Gastroesophageal sphincter (tissue), 4 donors: ENCODE data around the gene FN1. TPM values are rescaled to one million over a fixed set of nuclear protein-coding genes. Genes with fewer than 3 reads are reported as not detected.

ENCODE experiments used
- ATAC-seq: fragments of 150-250 bp; one replicate; pipeline ENCODE4 v1.9.1; 2016; ENCODE audit warnings: mild to moderate bottlenecking, moderate library complexity
- H3K27ac ChIP-seq, 4 donors: fragments of 200-600 bp; sonication (generic) in 3 of 4; 1 replicate in 3 of 4; 2 replicates in 1 of 4; pipeline ENCODE4 v1.5.1; 2016 to 2019
- H3K27me3 ChIP-seq: fragments of 200-600 bp; sonication (generic); one replicate; pipeline ENCODE4 v1.5.1; 2019
- H3K36me3 ChIP-seq, 2 donors: fragments of 200-600 bp; sonication (generic); one replicate each; pipeline ENCODE4 v1.5.1; 2019; ENCODE audit warnings: control low read depth in 1 of 2
- H3K4me1 ChIP-seq, 3 donors: fragments of 200-600 bp; sonication (generic); 1 replicate in 2 of 3; 2 replicates in 1 of 3; pipeline ENCODE4 v1.5.1; 2016 to 2019; ENCODE audit warnings: control low read depth in 2 of 3
- H3K4me3 ChIP-seq, 2 donors: fragments of 200-600 bp; sonication (generic); one replicate each; pipeline ENCODE4 v1.5.1; 2019; ENCODE audit warnings: mild to moderate bottlenecking in 1 of 2, moderate library complexity in 1 of 2
- H3K9me3 ChIP-seq, 3 donors: fragments of 200-600 bp; sonication (generic); one replicate each; pipeline ENCODE4 v1.5.1; 2017 to 2019; ENCODE audit warnings: control low read depth in 2 of 3
- EP300 ChIP-seq: sonication (generic); formaldehyde crosslinking; IDR thresholded peaks from one replicate; pipeline ENCODE4 v1.6.1; 2017; ENCODE audit warnings: antibody characterized with exemption, mild to moderate bottlenecking
- POLR2A ChIP-seq, 2 donors: fragments of 450-650 bp; IDR thresholded peaks; one replicate each; pipeline ENCODE4 v1.6.1; 2017; ENCODE audit warnings: antibody characterized with exemption in 2 of 2, mild to moderate bottlenecking in 2 of 2, moderate library complexity in 1 of 2
- POLR2AphosphoS5 ChIP-seq: sonication (generic); formaldehyde crosslinking; IDR thresholded peaks from one replicate; pipeline ENCODE4 v1.6.1; 2017; ENCODE audit warnings: antibody characterized with exemption
- WGBS, 2 donors: methylation state at CpG; one replicate each; pipeline ENCODE4 v1.1.5; 2018; ENCODE audit warnings: low coverage in 1 of 2; 5-methylcytosine and 5-hydroxymethylcytosine counted together
- total RNA-seq, 4 donors: library from RNA; depleted of rRNA; stranded (reverse); fragments of >200 nt; gene quantifications; one replicate each; pipeline ENCODE4 v1.1.0, GENCODE V29; 2016
- TF ChIP-seq, protein P1 (sequence below), 4 experiments: fragments of 200-600 bp in 2 of 4; fragments of 450-650 bp in 2 of 4; sonication (generic) in 1 of 4; IDR thresholded peaks; one replicate each; pipeline ENCODE4 v1.5.1; 2017 to 2019; ENCODE audit warnings: antibody characterized with exemption in 4 of 4, mild to moderate bottlenecking in 2 of 4, moderate library complexity in 2 of 4

FN1 gene
- total RNA-seq, 4 donors from 2014 or later, result 1,699 to 4,986 (median 1,920) TPM

DNA sequence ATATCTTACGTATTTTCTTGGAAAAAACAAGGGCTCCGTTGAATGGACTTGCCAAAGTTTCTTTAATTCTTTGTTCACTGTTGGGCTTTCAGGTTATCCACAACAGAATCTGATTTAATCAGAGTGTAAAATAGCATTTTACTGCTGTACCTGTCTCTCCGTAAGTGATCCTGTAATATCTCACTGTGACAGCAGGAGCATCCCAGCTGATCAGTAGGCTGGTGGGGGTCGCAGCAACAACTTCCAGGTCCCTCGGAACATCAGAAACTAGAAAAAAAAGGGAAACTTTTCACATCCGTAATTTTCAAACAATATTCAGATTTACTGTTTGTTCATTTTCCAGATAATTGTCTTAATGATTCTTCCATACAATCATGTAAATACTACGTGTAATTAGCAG lies 51.2 kb downstream of the FN1 start:
- H3K36me3 ChIP-seq, result peaks cover 12 to 100% of the 10 kb centered on the region in 2 donors
- WGBS, 2 donors, result 61 to 71% methylated on average over 6 to 7 of the region's 7 CpGs

DNA sequence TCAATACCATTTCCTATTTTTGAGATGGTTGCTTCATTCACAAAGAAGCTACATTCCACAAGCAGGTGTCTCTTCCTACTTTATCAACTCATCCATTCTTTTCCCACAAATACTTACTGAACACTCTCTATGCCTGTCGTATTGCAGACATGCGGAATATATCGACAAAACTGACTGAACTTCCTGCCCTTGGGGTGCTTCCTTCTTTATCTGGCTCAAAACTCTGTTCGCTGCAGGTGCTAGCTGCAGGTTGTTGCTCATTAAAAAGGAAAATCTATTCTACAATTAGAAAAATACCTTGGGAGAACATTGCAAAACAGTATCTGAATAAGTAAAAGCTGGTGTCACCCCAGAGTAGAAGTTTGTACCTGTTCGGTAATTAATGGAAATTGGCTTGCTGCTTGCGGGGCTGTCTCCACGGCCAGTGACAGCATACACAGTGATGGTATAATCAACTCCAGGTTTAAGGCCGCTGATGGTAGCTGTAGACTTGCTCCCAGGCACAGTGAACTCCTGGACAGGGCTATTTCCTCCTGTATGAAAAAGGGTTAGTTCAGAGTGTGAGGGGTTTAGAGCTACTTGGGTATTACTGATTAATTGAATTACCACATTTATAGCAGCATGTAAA lies 52.1 kb downstream of the FN1 start:
- TF ChIP-seq EP300, result no peak
- TF ChIP-seq POLR2A (IDR thresholded peaks at IDR 0.05), result no peak
- TF ChIP-seq POLR2AphosphoS5, result no peak
- TF ChIP-seq, protein P1, sequence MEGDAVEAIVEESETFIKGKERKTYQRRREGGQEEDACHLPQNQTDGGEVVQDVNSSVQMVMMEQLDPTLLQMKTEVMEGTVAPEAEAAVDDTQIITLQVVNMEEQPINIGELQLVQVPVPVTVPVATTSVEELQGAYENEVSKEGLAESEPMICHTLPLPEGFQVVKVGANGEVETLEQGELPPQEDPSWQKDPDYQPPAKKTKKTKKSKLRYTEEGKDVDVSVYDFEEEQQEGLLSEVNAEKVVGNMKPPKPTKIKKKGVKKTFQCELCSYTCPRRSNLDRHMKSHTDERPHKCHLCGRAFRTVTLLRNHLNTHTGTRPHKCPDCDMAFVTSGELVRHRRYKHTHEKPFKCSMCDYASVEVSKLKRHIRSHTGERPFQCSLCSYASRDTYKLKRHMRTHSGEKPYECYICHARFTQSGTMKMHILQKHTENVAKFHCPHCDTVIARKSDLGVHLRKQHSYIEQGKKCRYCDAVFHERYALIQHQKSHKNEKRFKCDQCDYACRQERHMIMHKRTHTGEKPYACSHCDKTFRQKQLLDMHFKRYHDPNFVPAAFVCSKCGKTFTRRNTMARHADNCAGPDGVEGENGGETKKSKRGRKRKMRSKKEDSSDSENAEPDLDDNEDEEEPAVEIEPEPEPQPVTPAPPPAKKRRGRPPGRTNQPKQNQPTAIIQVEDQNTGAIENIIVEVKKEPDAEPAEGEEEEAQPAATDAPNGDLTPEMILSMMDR (IDR thresholded peaks at IDR 0.05), result no peak
- no peaks in the 10 kb centered on the region for H3K4me1 ChIP-seq
- peaks cover 12 to 100% of the 10 kb centered on the region in 2 donors for H3K36me3 ChIP-seq
- H3K27ac ChIP-seq, result peak overlapping the region in 1 of 4 donors; percentile 27
- H3K9me3 ChIP-seq, result no peaks in the 10 kb centered on the region
- no peak overlapping the region for H3K4me3 ChIP-seq
- no peaks in the 10 kb centered on the region for H3K27me3 ChIP-seq
- no peak for ATAC-seq
- WGBS, 2 donors, result 88 to 94% methylated on average over 6 to 8 of the region's 8 CpGs

More for the DNA sequence above, 51.2 kb downstream of the FN1 start:
- Histone ChIP-seq H3K4me3 (no peak overlapping the region), H3K9me3 (no peaks in the 10 kb centered on the region), H3K27me3 (no peaks in the 10 kb centered on the region), H3K27ac (no peak overlapping the region), H3K4me1 (no peaks in the 10 kb centered on the region)
- TF ChIP-seq POLR2AphosphoS5 (no peak), EP300 (no peak), POLR2A (IDR thresholded peaks at IDR 0.05) (no peak)
- TF ChIP-seq, protein P1 (IDR thresholded peaks at IDR 0.05), result no peak
- no peak for ATAC-seq

DNA sequence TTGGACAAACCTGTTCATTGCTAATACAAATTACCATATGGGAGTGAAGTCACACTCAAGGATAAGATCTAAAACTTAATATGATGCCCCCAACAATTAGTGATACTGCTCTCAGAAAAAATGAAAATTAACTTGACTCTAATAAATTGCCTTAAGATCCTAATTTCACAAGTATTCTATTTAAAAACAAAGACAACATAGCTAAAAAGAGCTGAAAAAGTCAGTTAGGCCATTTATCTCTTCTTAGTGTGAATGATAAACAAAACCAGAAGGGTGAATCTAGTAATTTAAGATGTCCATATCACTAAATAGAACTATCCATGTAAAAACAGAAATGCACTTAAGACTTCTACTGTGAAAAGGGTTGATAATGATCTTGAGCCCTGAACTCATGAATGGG lies 53.4 kb downstream of the FN1 start:
- H3K4me1 ChIP-seq, result no peaks in the 10 kb centered on the region
- H3K27me3 ChIP-seq, result no peaks in the 10 kb centered on the region
- ATAC-seq, result no peak
- H3K4me3 ChIP-seq, result no peak overlapping the region
- TF ChIP-seq POLR2A (IDR thresholded peaks at IDR 0.05), result no peak
- TF ChIP-seq, protein P1 (IDR thresholded peaks at IDR 0.05), result no peak
- TF ChIP-seq EP300, result no peak
- TF ChIP-seq POLR2AphosphoS5, result no peak
- no peak overlapping the region for H3K27ac ChIP-seq
- peaks cover 16 to 100% of the 10 kb centered on the region in 2 donors for H3K36me3 ChIP-seq
- no peaks in the 10 kb centered on the region for H3K9me3 ChIP-seq

DNA sequence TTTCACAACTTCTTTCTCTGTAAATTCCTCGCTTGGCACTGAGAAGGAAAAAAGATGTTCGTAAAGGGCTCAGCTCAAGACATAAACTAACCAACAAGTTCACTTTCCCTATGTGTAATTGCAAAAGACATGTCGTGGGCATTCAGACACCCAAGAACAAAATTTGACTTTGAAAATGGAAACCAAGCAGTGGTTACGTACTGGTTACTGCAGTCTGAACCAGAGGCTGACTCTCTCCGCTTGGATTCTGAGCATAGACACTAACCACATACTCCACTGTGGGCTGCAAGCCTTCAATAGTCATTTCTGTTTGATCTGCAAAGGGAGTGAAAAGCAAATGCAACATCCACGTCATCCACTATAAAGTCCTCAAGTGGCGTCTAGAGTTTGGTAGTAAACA lies 53.9 kb downstream of the FN1 start:
- Histone ChIP-seq H3K27ac (no peak overlapping the region), H3K36me3 (peaks cover 16 to 100% of the 10 kb centered on the region in 2 donors), H3K4me1 (no peaks in the 10 kb centered on the region), H3K27me3 (no peaks in the 10 kb centered on the region), H3K4me3 (no peak overlapping the region), H3K9me3 (no peaks in the 10 kb centered on the region)
- 71 to 81% methylated on average over 7 of the region's 7 CpGs for WGBS, 2 donors
- no peak for ATAC-seq
- TF ChIP-seq, protein P1 (IDR thresholded peaks at IDR 0.05), result no peak
- TF ChIP-seq POLR2A (IDR thresholded peaks at IDR 0.05), result no peak
- no peak for TF ChIP-seq POLR2AphosphoS5
- no peak for TF ChIP-seq EP300

DNA sequence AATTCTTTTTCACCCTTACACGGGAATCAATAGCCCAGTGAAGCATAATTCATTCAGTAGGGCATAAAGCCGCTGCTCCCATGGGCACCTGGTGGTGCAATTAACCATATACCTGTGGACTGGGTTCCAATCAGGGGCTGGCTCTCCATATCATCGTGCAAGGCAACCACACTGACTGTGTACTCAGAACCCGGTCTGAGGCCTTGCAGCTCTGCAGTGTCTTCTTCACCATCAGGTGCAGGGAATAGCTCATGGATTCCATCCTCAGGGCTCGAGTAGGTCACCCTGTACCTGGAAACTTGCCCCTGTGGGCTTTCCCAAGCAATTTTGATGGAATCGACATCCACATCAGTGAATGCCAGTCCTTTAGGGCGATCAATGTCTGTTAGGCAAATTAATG lies 55.2 kb downstream of the FN1 start:
- no peak overlapping the region for H3K4me3 ChIP-seq
- no peak for TF ChIP-seq POLR2A (IDR thresholded peaks at IDR 0.05)
- TF ChIP-seq, protein P1 (IDR thresholded peaks at IDR 0.05), result no peak
- TF ChIP-seq EP300, result no peak
- no peak for TF ChIP-seq POLR2AphosphoS5
- peaks cover 20 to 100% of the 10 kb centered on the region in 2 donors for H3K36me3 ChIP-seq
- WGBS, 2 donors, result 70 to 91% methylated on average over 6 to 7 of the region's 7 CpGs
- H3K9me3 ChIP-seq, result no peaks in the 10 kb centered on the region
- no peaks in the 10 kb centered on the region for H3K4me1 ChIP-seq
- ATAC-seq, result no peak
- no peak overlapping the region for H3K27ac ChIP-seq
- H3K27me3 ChIP-seq, result no peaks in the 10 kb centered on the region
